Caco-2 (cell line): ENCODE data around the gene PLEKHN1. TPM values are rescaled to one million over a fixed set of nuclear protein-coding genes. Genes with fewer than 3 reads are reported as not detected.

Experiments
- BruUV-seq: library from RNA; stranded (reverse); fragments of 400-500 nt; replicated peaks from 2 replicates; lab custom pipeline; 2021; lab: Mats Ljungman, UMichigan
- CTCF ChIA-PET: fragments of 300-600 bp; sonication (Branson Sonifier 250); formaldehyde crosslinking; loops from one replicate; lab custom pipeline; 2022; ENCODE audit warnings: antibody characterized with exemption; lab: Charles Lee
- POLR2A ChIA-PET: fragments of 300-600 bp; sonication (Branson Sonifier 250); formaldehyde crosslinking; loops from one replicate; lab custom pipeline; 2022; ENCODE audit warnings: antibody characterized with exemption; lab: Charles Lee
- DNase-seq, 2 experiments: peaks; one replicate each; pipeline versions ENCODE4 v3.0.0 to v3.0.0-alpha.2; 2020 to 2022
- H3K27me3 ChIP-seq: replicated peaks from 2 replicates; pipeline ENCODE4 v1.6.0; 2011; ENCODE audit warnings: low read length; ENCODE audit not compliant: control insufficient read depth, insufficient read depth
- H3K36me3 ChIP-seq: 2 replicates; pipeline ENCODE4 v1.5.1; 2011; ENCODE audit warnings: low read length; ENCODE audit not compliant: control insufficient read depth, insufficient read depth
- H3K4me1 ChIP-seq: fragments of 250-450 bp; sonication (Bioruptor Pico); 2 replicates; pipeline ENCODE4 v1.5.1; 2020; ENCODE audit warnings: mild to moderate bottlenecking
- H3K4me3 ChIP-seq: 2 replicates; pipeline ENCODE4 v1.5.1; 2011; ENCODE audit warnings: low read depth, mild to moderate bottlenecking, control low read depth, low read length
- H3K9me3 ChIP-seq: fragments of 250-450 bp; sonication (Bioruptor Pico); 2 replicates; pipeline ENCODE4 v1.5.1; 2020; ENCODE audit warnings: mild to moderate bottlenecking, moderate library complexity
- H3K27ac Mint-ChIP-seq: one replicate; pipeline ENCODE4 v1.8.0; 2022; ENCODE audit warnings: mixed read lengths; ENCODE audit not compliant: unreplicated experiment
- H3K27me3 Mint-ChIP-seq: one replicate; pipeline ENCODE4 v1.8.0; 2022; ENCODE audit warnings: mixed read lengths; ENCODE audit not compliant: insufficient read depth, unreplicated experiment
- H3K36me3 Mint-ChIP-seq: one replicate; pipeline ENCODE4 v1.8.0; 2022; ENCODE audit warnings: mild to moderate bottlenecking, mixed read lengths; ENCODE audit not compliant: insufficient read depth, unreplicated experiment
- H3K4me1 Mint-ChIP-seq: one replicate; pipeline ENCODE4 v1.8.0; 2022; ENCODE audit warnings: low read depth, mixed read lengths; ENCODE audit not compliant: unreplicated experiment
- H3K4me3 Mint-ChIP-seq: one replicate; pipeline ENCODE4 v1.8.0; 2022; ENCODE audit warnings: mild to moderate bottlenecking, moderate library complexity, mixed read lengths; ENCODE audit not compliant: unreplicated experiment
- H3K9me3 Mint-ChIP-seq: one replicate; pipeline ENCODE4 v1.8.0; 2022; ENCODE audit warnings: mixed read lengths; ENCODE audit not compliant: unreplicated experiment
- intact Hi-C: fragments of 100-400 bp; cut with micrococcal nuclease; formaldehyde crosslinking; loops from one replicate; pipeline ENCODE4 v1.10.0; 2022; ENCODE audit not compliant: unreplicated experiment
- total RNA-seq: library from RNA; stranded (reverse); gene quantifications from 2 replicates; pipeline ENCODE4 v1.2.3, GENCODE V29; 2022
- TF ChIP-seq, protein P1 (sequence below), 2 experiments: fragments of 200-600 bp in 1 of 2; IDR thresholded peaks; 1 replicate in 1 of 2; 2 replicates in 1 of 2; pipeline versions ENCODE4 v1.5.1 to v1.8.0; 2011 to 2022; ENCODE audit warnings: antibody characterized with exemption in 1 of 2, control low read depth in 1 of 2, inconsistent platforms in 1 of 2, low read depth in 1 of 2, low read length in 1 of 2, mild to moderate bottlenecking in 1 of 2, moderate library complexity in 1 of 2; ENCODE audit not compliant: insufficient read depth in 1 of 2, severe bottlenecking in 1 of 2, unreplicated experiment in 1 of 2

Gene PLEKHN1
- total RNA-seq, 1 experiment from 2014 or later: 3.1 TPM

DNA sequence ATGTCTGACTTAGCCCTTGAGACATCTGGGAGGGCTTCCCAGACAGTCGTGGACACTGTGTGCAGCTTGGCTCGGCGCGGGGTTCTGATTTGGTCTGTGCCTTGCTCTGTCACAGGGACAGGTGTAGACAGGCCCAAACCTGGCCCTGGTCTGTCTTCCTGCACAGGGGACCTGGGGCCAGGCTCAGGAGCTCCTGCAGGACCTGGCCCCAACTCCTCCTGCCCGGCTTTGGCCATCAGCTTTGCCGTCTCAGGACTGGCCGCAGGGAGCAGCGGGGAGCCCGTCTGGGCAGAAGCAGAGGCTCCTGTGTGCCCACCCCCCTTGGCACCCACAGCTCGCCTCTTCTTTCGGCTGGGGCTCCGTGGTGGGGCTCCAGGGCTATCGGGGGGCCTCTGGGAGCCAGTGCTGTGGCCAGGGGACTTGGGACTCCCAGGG lies 13.9 kb downstream of the PLEKHN1 start:
- Histone ChIP-seq H3K36me3 (no peaks in the 10 kb centered on the region), H3K4me3 (no peak overlapping the region), H3K9me3 (no peaks in the 10 kb centered on the region), H3K27me3 (no peaks in the 10 kb centered on the region), H3K4me1 (peaks cover 5% of the 10 kb centered on the region; the same call in 1 of the 2 replicates)
- Mint-ChIP-seq H3K4me1 (peaks cover 6% of the 10 kb centered on the region), H3K27me3 (no peaks in the 10 kb centered on the region), H3K36me3 (peaks cover 9% of the 10 kb centered on the region), H3K9me3 (no peaks in the 10 kb centered on the region), H3K4me3 (no peak overlapping the region), H3K27ac (no peak overlapping the region)
- ChIA-PET CTCF (no interaction called here), POLR2A (no interaction called here)
- intact Hi-C loops: loop anchor here (5.0 kb wide), 1 partner anchor 82 kb away; no protein-coding TSS in a partner anchor
- no peak for DNase-seq
- BruUV-seq: no TSS peak
- TF ChIP-seq, protein P1, sequence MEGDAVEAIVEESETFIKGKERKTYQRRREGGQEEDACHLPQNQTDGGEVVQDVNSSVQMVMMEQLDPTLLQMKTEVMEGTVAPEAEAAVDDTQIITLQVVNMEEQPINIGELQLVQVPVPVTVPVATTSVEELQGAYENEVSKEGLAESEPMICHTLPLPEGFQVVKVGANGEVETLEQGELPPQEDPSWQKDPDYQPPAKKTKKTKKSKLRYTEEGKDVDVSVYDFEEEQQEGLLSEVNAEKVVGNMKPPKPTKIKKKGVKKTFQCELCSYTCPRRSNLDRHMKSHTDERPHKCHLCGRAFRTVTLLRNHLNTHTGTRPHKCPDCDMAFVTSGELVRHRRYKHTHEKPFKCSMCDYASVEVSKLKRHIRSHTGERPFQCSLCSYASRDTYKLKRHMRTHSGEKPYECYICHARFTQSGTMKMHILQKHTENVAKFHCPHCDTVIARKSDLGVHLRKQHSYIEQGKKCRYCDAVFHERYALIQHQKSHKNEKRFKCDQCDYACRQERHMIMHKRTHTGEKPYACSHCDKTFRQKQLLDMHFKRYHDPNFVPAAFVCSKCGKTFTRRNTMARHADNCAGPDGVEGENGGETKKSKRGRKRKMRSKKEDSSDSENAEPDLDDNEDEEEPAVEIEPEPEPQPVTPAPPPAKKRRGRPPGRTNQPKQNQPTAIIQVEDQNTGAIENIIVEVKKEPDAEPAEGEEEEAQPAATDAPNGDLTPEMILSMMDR (IDR thresholded peaks at IDR 0.05; ENCODE audit: insufficient read depth in 1 of 2, low read depth in 1 of 2, low read length in 1 of 2, severe bottlenecking in 1 of 2, unreplicated experiment in 1 of 2): no peak

DNA sequence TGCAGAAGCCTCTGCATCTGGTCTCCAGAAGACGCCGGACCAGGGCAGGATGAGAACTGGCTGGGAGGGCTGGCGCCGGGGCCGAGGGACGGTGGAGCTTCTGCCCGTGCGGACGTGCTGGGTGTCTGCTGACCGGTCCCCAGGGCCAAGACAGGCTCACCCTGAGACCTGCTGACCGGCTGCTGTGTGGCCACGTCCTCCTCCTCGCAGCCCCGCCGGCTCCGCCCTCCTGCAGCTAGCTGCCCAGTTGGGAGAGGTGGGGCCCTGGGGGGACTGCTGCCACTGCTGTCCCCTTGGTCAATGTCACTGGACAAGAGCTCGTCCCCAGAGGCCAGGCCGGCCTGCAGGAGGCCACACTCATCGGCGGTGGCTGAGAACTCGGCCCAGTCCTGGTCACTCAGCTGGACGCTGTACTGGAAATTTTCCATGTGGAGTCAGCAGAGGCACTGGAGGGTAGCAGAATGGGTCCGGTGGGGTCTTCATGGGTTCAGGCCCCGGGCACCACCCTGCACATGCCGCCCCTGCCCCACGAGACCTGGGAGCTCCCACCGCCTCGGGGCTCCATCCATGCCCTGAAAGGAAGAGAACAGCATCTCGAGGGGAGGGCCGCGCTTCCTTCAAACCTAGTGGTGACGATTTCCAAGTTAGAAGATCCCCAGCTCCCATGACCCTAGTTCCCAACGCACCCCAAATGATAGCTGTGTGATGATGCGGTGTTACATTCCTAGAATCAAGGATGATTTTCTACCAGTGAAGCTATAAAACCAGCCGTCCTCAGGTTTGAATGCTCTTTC lies 14.5 kb downstream of the PLEKHN1 start:
- no peak overlapping the region for H3K4me3 ChIP-seq
- peaks cover under 1% of the 10 kb centered on the region; the same call in 1 of the 2 replicates for H3K4me1 ChIP-seq
- intact Hi-C loops: loop anchor here (5.0 kb wide), 1 partner anchor 82 kb away; no protein-coding TSS in a partner anchor
- H3K36me3 ChIP-seq: no peaks in the 10 kb centered on the region
- POLR2A ChIA-PET: no interaction called here
- Mint-ChIP-seq H3K4me3 (no peak overlapping the region), H3K27ac (no peak overlapping the region), H3K27me3 (no peaks in the 10 kb centered on the region), H3K36me3 (peaks cover 9% of the 10 kb centered on the region), H3K4me1 (peaks cover 6% of the 10 kb centered on the region), H3K9me3 (no peaks in the 10 kb centered on the region)
- no peaks in the 10 kb centered on the region for H3K27me3 ChIP-seq
- no peak for DNase-seq
- no peaks in the 10 kb centered on the region for H3K9me3 ChIP-seq
- no TSS peak for BruUV-seq
- CTCF ChIA-PET: no interaction called here
- TF ChIP-seq, protein P1 (IDR thresholded peaks at IDR 0.05; ENCODE audit: insufficient read depth in 1 of 2, low read depth in 1 of 2, low read length in 1 of 2, severe bottlenecking in 1 of 2, unreplicated experiment in 1 of 2): no peak

DNA sequence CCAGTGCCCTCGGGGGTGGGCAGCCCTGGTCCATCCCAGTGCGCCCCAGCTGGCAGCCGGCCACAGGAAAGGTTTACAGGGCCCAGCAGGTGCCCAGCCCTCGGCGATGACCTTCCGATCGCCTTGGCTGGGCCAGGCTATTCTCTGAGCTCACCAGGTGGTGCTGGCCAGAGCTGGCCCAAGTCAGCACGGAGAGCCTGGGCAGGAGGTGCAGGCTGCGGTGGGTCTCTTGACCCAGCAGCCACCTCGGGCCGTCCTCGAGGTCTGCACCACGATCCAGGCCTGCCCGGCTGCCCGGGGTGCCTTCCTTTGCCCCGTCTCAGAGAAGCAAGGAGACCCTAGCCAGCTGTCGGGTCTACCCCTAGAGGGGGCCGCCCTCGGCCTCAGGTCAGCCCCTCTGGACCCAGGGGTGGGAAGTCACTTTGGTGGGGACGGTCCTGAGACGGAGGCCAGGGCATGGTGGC lies 15.2 kb downstream of the PLEKHN1 start:
- BruUV-seq: no TSS peak
- DNase-seq: no peak
- TF ChIP-seq, protein P1 (IDR thresholded peaks at IDR 0.05; ENCODE audit: insufficient read depth in 1 of 2, low read depth in 1 of 2, low read length in 1 of 2, severe bottlenecking in 1 of 2, unreplicated experiment in 1 of 2): no peak
- ChIA-PET CTCF (no interaction called here), POLR2A (interaction anchor here (0.9 kb wide), 1 partner anchor 19 kb away, joined by 3 read pairs; no protein-coding TSS in a partner anchor)
- Histone ChIP-seq H3K4me3 (no peak overlapping the region), H3K9me3 (no peaks in the 10 kb centered on the region), H3K4me1 (no peaks in the 10 kb centered on the region), H3K27me3 (no peaks in the 10 kb centered on the region), H3K36me3 (no peaks in the 10 kb centered on the region)
- H3K4me3 Mint-ChIP-seq: no peak overlapping the region
- no peaks in the 10 kb centered on the region for H3K27me3 Mint-ChIP-seq
- H3K27ac Mint-ChIP-seq: no peak overlapping the region
- H3K4me1 Mint-ChIP-seq: peaks cover 6% of the 10 kb centered on the region
- intact Hi-C loops: loop anchor here (5.0 kb wide), 1 partner anchor 81 kb away; no protein-coding TSS in a partner anchor
- no peaks in the 10 kb centered on the region for H3K9me3 Mint-ChIP-seq
- H3K36me3 Mint-ChIP-seq: peaks cover 9% of the 10 kb centered on the region
